H1 (cell line): ENCODE data around the gene MPRIP. TPM values are rescaled to one million over a fixed set of nuclear protein-coding genes. Genes with fewer than 3 reads are reported as not detected.

ENCODE experiments used
- CHD2 ChIP-seq: IDR thresholded peaks from 2 replicates; pipeline ENCODE4 v1.6.1; 2012; ENCODE audit warnings: low read length, improper control_type of control experiment
- CTCF ChIP-seq, 3 experiments: IDR thresholded peaks; 1 replicate in 2 of 3; 2 replicates in 1 of 3; pipeline versions ENCODE4 v1.5.1 to v1.6.1; 2011; ENCODE audit warnings: low read length in 3 of 3, mild to moderate bottlenecking in 3 of 3, inconsistent platforms in 2 of 3, low read depth in 1 of 3, moderate library complexity in 1 of 3; ENCODE audit not compliant: insufficient read depth in 1 of 3; ENCODE audit errors: control extremely low read depth in 1 of 3
- MAX ChIP-seq: IDR thresholded peaks from 2 replicates; pipeline ENCODE4 v1.6.1; 2012; ENCODE audit warnings: inconsistent platforms
- NANOG ChIP-seq: IDR thresholded peaks from 2 replicates; pipeline ENCODE4 v1.6.1; 2011; ENCODE audit warnings: low read length, low read depth, mild to moderate bottlenecking, inconsistent platforms; ENCODE audit not compliant: insufficient read depth, poor library complexity, severe bottlenecking
- polyA plus RNA-seq, 7 experiments: library from polyadenylated mRNA; depleted of rRNA in 3 of 7; stranded (reverse) in 5 of 7; unstranded in 2 of 7; fragments of >200 nt in 5 of 7; fragments of 200-250 nt in 2 of 7; gene quantifications; 1 replicate in 5 of 7; 2 replicates in 1 of 7; 4 replicates in 1 of 7; pipeline versions ENCODE4 v1.2.1 to v1.2.3, GENCODE V29; 2011 to 2013; ENCODE audit warnings: missing spikeins in 2 of 7, mixed read lengths in 2 of 7
- total RNA-seq: library from RNA; stranded (reverse); fragmentation: NEBNext Ultra II Directional; extraction: Animal tissue kit (Norgen Biotek cat#: 25700); gene quantifications from 2 replicates; pipeline ENCODE4 v1.2.1, GENCODE V29; 2021

MPRIP gene
- total and polyA plus RNA-seq, 2 of the 8 experiments (the other 6 are each of a cell fraction or from before 2014, with no cell fraction given) = 48.6 to 146 TPM

GRCh38 chr17:17080181-17080631 is 37.9 kb downstream of the MPRIP start (continued):
- TF ChIP-seq CHD2 = no peak
- TF ChIP-seq NANOG = no peak
- TF ChIP-seq CTCF (IDR thresholded peaks at IDR 0.05; ENCODE audit: control extremely low read depth in 1 of 3, insufficient read depth in 1 of 3, low read depth in 1 of 3, low read length in 3 of 3) = no peak
- no peak for TF ChIP-seq MAX
